Lower leg skin (tissue), 4 donors: Measurements from ENCODE around the gene TMEM190. TPM values are rescaled to one million over a fixed set of nuclear protein-coding genes. Genes with fewer than 3 reads are reported as not detected.

ENCODE experiments used
- DNase-seq, 2 donors: peaks; one replicate each; pipeline ENCODE4 v3.0.0-alpha.2; 2019; ENCODE audit warnings: low spot score in 2 of 2
- H3K4me3 ChIP-seq: fragments of 200-600 bp; sonication (generic); 2 replicates; pipeline ENCODE4 v1.5.1; 2017; ENCODE audit warnings: mild to moderate bottlenecking, low read depth; ENCODE audit not compliant: poor library complexity, severe bottlenecking
- POLR2A ChIP-seq, 2 donors: fragments of 450-650 bp; IDR thresholded peaks; one replicate each; pipeline ENCODE4 v1.6.1; 2016 to 2017; ENCODE audit warnings: antibody characterized with exemption in 2 of 2, mild to moderate bottlenecking in 1 of 2, moderate library complexity in 1 of 2
- WGBS, 2 donors: methylation state at CpG; one replicate each; pipeline ENCODE4 v1.1.5; 2018; 5-methylcytosine and 5-hydroxymethylcytosine counted together
- intact Hi-C: fragments of 100-400 bp; cut with DNase I; formaldehyde crosslinking; loops from one replicate; pipeline ENCODE4 v1.15.0; 2023; ENCODE audit warnings: low total_unique reads
- total RNA-seq, 4 donors: library from RNA; depleted of rRNA; stranded (reverse); fragments of >200 nt; gene quantifications; one replicate each; pipeline ENCODE4 v1.1.0, GENCODE V29; 2016
- TF ChIP-seq, protein P1 (sequence below), 3 donors: fragments of 450-650 bp; IDR thresholded peaks; one replicate each; pipeline ENCODE4 v1.5.1; 2016; ENCODE audit warnings: antibody characterized with exemption in 3 of 3, mild to moderate bottlenecking in 3 of 3, moderate library complexity in 2 of 3

The TMEM190 gene
- total RNA-seq, 4 donors from 2014 or later: not detected

- intact Hi-C loops: no loop called here
- WGBS, 2 donors: 16 to 25% methylated on average over 15 to 22 of the region's 31 CpGs
- no peak for DNase-seq
- no peak overlapping the region for H3K4me3 ChIP-seq
- no peak for TF ChIP-seq POLR2A (IDR thresholded peaks at IDR 0.05)
- TF ChIP-seq, protein P1, sequence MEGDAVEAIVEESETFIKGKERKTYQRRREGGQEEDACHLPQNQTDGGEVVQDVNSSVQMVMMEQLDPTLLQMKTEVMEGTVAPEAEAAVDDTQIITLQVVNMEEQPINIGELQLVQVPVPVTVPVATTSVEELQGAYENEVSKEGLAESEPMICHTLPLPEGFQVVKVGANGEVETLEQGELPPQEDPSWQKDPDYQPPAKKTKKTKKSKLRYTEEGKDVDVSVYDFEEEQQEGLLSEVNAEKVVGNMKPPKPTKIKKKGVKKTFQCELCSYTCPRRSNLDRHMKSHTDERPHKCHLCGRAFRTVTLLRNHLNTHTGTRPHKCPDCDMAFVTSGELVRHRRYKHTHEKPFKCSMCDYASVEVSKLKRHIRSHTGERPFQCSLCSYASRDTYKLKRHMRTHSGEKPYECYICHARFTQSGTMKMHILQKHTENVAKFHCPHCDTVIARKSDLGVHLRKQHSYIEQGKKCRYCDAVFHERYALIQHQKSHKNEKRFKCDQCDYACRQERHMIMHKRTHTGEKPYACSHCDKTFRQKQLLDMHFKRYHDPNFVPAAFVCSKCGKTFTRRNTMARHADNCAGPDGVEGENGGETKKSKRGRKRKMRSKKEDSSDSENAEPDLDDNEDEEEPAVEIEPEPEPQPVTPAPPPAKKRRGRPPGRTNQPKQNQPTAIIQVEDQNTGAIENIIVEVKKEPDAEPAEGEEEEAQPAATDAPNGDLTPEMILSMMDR (IDR thresholded peaks at IDR 0.05): no peak
Observed at GRCh38 chr19:55373993-55374757, 2.5 kb upstream of the TMEM190 start.

DNA sequence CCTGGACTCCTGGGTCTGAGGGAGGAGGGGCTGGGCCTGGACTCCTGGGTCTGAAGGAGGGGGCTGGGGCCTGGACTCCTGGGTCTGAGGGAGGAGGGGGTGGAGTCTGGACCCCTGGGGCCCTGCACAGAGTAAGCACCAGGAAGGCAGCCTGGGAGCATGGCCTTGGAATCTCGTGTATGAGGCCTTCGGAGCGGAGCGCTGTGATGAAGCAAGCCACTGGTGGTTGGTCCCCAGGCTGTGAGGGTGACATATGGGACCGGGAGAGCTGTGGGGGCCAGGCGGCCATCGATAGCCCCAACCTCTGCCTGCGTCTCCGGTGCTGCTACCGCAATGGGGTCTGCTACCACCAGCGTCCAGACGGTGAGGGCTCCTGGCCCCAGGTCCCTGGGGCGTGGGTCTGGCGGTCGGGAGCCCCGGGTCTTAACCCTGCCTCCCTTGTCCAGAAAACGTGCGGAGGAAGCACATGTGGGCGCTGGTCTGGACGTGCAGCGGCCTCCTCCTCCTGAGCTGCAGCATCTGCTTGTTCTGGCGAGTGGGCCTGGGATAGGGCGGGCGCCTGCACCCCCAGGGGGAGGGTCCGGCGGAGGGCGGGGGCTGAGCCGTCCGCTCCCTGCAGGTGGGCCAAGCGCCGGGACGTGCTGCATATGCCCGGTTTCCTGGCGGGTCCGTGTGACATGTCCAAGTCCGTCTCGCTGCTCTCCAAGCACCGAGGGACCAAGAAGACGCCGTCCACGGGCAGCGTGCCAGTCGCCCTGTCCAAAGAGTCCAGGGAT, 918 bp downstream of the TMEM190 start:
- TF ChIP-seq POLR2A (IDR thresholded peaks at IDR 0.05): no peak
- TF ChIP-seq, protein P1 (IDR thresholded peaks at IDR 0.05): no peak
- WGBS, 2 donors: 39 to 49% methylated on average over 36 to 43 of the region's 43 CpGs
- H3K4me3 ChIP-seq: no peak overlapping the region
- intact Hi-C loops: no loop called here
- no peak for DNase-seq

GRCh38 chr19:55379174-55379573, 2.5 kb downstream of the TMEM190 start:
- WGBS, 2 donors: 66% methylated on average over 8 to 11 of the region's 11 CpGs
- intact Hi-C loops: no loop called here
- TF ChIP-seq, protein P1 (IDR thresholded peaks at IDR 0.05): no peak
- no peak for TF ChIP-seq POLR2A (IDR thresholded peaks at IDR 0.05)
- DNase-seq: no peak
- no peak overlapping the region for H3K4me3 ChIP-seq

DNA sequence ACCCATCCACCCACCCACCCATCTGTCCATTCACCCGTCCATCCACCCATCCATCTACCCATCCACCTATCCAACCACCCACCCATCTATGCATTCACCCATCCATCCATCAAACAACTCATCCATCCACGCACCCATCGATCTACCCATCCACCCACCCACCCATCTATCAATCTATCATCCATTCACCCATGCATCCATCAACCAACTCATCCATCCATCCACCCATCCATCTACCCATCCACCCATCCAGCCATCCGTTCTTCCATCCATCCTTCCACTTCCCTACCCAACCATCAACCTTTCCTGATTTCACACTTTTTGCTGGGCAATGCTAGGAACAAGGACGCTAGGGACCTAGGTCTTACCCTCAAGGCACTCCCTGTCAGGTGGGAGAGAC, 5.4 kb downstream of the TMEM190 start:
- WGBS, 2 donors: 96 to 99% methylated on average over 5 of the region's 5 CpGs
- intact Hi-C loops: no loop called here
- no peak for DNase-seq
- TF ChIP-seq, protein P1 (IDR thresholded peaks at IDR 0.05): no peak
- TF ChIP-seq POLR2A (IDR thresholded peaks at IDR 0.05): no peak
- no peak overlapping the region for H3K4me3 ChIP-seq

DNA sequence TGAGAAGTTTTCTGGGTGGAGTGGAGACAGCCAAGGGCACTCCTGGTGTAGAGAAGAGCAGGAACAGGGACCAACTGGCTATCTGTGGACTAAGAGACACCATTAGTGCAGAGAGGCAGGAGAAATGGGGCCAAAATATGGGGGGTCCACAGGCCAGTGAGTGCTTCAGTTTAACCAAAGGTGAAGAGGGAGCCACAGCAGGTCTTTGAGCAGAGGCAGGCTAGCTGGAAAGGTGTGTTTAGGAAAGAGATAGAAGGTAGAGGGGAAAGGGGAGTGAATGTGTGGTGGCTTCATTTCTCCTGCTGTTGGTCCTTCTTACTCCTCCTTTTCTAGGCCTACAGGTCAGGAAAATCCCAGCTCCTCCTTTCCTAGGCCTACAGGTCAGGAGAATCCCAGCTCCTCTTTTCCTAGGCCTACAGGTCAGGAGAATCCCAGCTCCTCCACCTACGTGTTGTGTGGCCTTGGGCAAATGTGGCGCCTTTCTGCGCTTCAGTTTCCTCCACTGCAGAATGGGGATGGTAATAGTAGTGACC, 6.0 kb downstream of the TMEM190 start:
- no peak overlapping the region for H3K4me3 ChIP-seq
- WGBS, 2 donors: 97 to 100% methylated on average over 3 of the region's 3 CpGs
- no peak for DNase-seq
- intact Hi-C loops: no loop called here
- TF ChIP-seq POLR2A (IDR thresholded peaks at IDR 0.05): no peak
- TF ChIP-seq, protein P1 (IDR thresholded peaks at IDR 0.05): no peak
